Panc1 (cell line): Measurements from ENCODE around the gene SF3A2. TPM values are rescaled to one million over a fixed set of nuclear protein-coding genes. Genes with fewer than 3 reads are reported as not detected.

Source experiments
- ATAC-seq: fragments of 200-7000 bp; cut with Tn5 transposase; 2 replicates; pipeline ENCODE4 v1.9.1; 2020; ENCODE audit warnings: mild to moderate bottlenecking, moderate library complexity
- BruUV-seq: library from RNA; stranded (reverse); fragments of 400-500 nt; replicated peaks from 2 replicates; lab custom pipeline; 2021; lab: Mats Ljungman, UMichigan
- CTCF ChIA-PET: fragments of 300-600 bp; sonication (Branson Sonifier 250); formaldehyde crosslinking; loops from one replicate; lab custom pipeline; 2022; ENCODE audit warnings: antibody characterized with exemption; lab: Charles Lee
- POLR2A ChIA-PET: fragments of 300-600 bp; sonication (Branson Sonifier 250); formaldehyde crosslinking; loops from one replicate; lab custom pipeline; 2022; ENCODE audit warnings: antibody characterized with exemption; lab: Charles Lee
- DNase-seq: peaks from one replicate; pipeline ENCODE4 v3.0.0-alpha.2; 2010; ENCODE audit warnings: low read depth, low spot score
- H3K27ac ChIP-seq: 2 replicates; pipeline ENCODE4 v1.5.1; 2011; ENCODE audit warnings: mild to moderate bottlenecking, low read length, inconsistent platforms
- H3K27me3 ChIP-seq: fragments of 200-500 bp; sonication (Bioruptor generic); 2 replicates; pipeline ENCODE4 v1.6.0; 2014; ENCODE audit warnings: low read length, inconsistent platforms; ENCODE audit not compliant: control insufficient read depth, insufficient read depth
- H3K36me3 ChIP-seq: fragments of 200-500 bp; sonication (Bioruptor generic); 2 replicates; pipeline ENCODE4 v1.5.1; 2014; ENCODE audit warnings: inconsistent platforms, mild to moderate bottlenecking, low read length, moderate library complexity; ENCODE audit not compliant: control insufficient read depth, insufficient read depth
- H3K4me1 ChIP-seq: 2 replicates; pipeline ENCODE4 v1.5.1; 2011; ENCODE audit warnings: inconsistent platforms, mild to moderate bottlenecking, low read length, moderate library complexity; ENCODE audit not compliant: control insufficient read depth, insufficient read depth
- H3K4me3 ChIP-seq, 2 experiments: 2 replicates each; pipeline ENCODE4 v1.5.1; 2011 to 2012; ENCODE audit warnings: low read depth in 2 of 2, low read length in 2 of 2, mild to moderate bottlenecking in 2 of 2, inconsistent platforms in 1 of 2, moderate library complexity in 1 of 2
- H3K9me3 ChIP-seq: fragments of 200-500 bp; sonication (Bioruptor generic); 2 replicates; pipeline ENCODE4 v1.5.1; 2014; ENCODE audit warnings: low read depth, mild to moderate bottlenecking, inconsistent platforms, low read length, moderate library complexity; ENCODE audit not compliant: control insufficient read depth, insufficient read depth
- CTCF ChIP-seq: fragments of 450-650 bp; IDR thresholded peaks from 2 replicates; pipeline ENCODE4 v1.5.1; 2017; ENCODE audit warnings: mild to moderate bottlenecking
- POLR2AphosphoS5 ChIP-seq: IDR thresholded peaks from 2 replicates; pipeline ENCODE4 v1.6.1; 2012; ENCODE audit warnings: mild to moderate bottlenecking, low read depth, low read length, moderate library complexity
- REST ChIP-seq, 2 experiments: IDR thresholded peaks; 2 replicates each; pipeline ENCODE4 v1.6.1; 2011 to 2012; ENCODE audit warnings: low read depth in 2 of 2, control low read depth in 1 of 2, low read length in 1 of 2, mild to moderate bottlenecking in 1 of 2, moderate library complexity in 1 of 2; ENCODE audit not compliant: insufficient read depth in 1 of 2
- SIN3A ChIP-seq: IDR thresholded peaks from 2 replicates; pipeline ENCODE4 v1.6.1; 2012; ENCODE audit warnings: low read depth, mild to moderate bottlenecking, low read length, moderate library complexity, borderline replicate concordance; ENCODE audit not compliant: insufficient read depth
- TCF7L2 ChIP-seq: IDR thresholded peaks from 2 replicates; pipeline ENCODE4 v1.6.1; 2011; ENCODE audit warnings: mild to moderate bottlenecking, low read depth, low read length, inconsistent platforms
- in situ Hi-C: cut with HindIII; loops from 2 replicates; pipeline ENCODE4 v1.10.0; 2016; ENCODE audit warnings: low sequenced_read_pairs, low pct_unique_long_range_greater_than_20kb
- intact Hi-C: fragments of 100-400 bp; cut with micrococcal nuclease; formaldehyde crosslinking; loops from one replicate; pipeline ENCODE4 v1.10.0; 2022; ENCODE audit not compliant: unreplicated experiment
- total RNA-seq: library from RNA; stranded (reverse); gene quantifications from one replicate; pipeline ENCODE4 v1.2.1, GENCODE V29; 2021; ENCODE audit not compliant: unreplicated experiment

The SF3A2 gene
- total RNA-seq, 1 experiment from 2014 or later = 103 TPM

GRCh38 chr19:2245273-2245672, 8.6 kb downstream of the SF3A2 start:
- Histone ChIP-seq H3K36me3 (no peaks in the 10 kb centered on the region), H3K27me3 (no peaks in the 10 kb centered on the region), H3K4me1 (peaks cover 26% of the 10 kb centered on the region), H3K27ac (no peak overlapping the region), H3K4me3 (no peak overlapping the region), H3K9me3 (no peaks in the 10 kb centered on the region)
- intact Hi-C loops (no loop called here), in situ Hi-C loops (no loop called here)
- ChIA-PET POLR2A (no interaction called here), CTCF (no interaction called here)
- no peak for ATAC-seq
- TF ChIP-seq TCF7L2 (no peak), CTCF (no peak), REST (IDR thresholded peaks at IDR 0.05; ENCODE audit: insufficient read depth in 1 of 2, low read depth in 2 of 2, low read length in 1 of 2) (no peak), SIN3A (no peak), POLR2AphosphoS5 (no peak)
- BruUV-seq = no TSS peak
- no peak for DNase-seq

GRCh38 chr19:2246014-2246620, 9.5 kb downstream of the SF3A2 start:
- Histone ChIP-seq H3K27me3 (no peaks in the 10 kb centered on the region), H3K27ac (no peak overlapping the region), H3K36me3 (no peaks in the 10 kb centered on the region), H3K9me3 (no peaks in the 10 kb centered on the region), H3K4me1 (peaks cover 18% of the 10 kb centered on the region), H3K4me3 (no peak overlapping the region)
- DNase-seq (no peak), ATAC-seq (no peak)
- ChIA-PET POLR2A (no interaction called here), CTCF (no interaction called here)
- BruUV-seq = no TSS peak
- in situ Hi-C loops = no loop called here
- TF ChIP-seq SIN3A (no peak), POLR2AphosphoS5 (no peak), CTCF (no peak), TCF7L2 (no peak), REST (IDR thresholded peaks at IDR 0.05; ENCODE audit: insufficient read depth in 1 of 2, low read depth in 2 of 2, low read length in 1 of 2) (no peak)
- intact Hi-C loops = no loop called here
